HG02938 (cell line): Measurements from ENCODE around the gene SKA1.
A peak's percentile ranks its signal among the peaks of the same experiment; 100 is the strongest.

Source experiments
- ATAC-seq: cut with Tn5 transposase; IDR thresholded peaks from one replicate; pipeline ENCODE4 v1.9.1; 2021; ENCODE audit warnings: mild to moderate bottlenecking, moderate library complexity; ENCODE audit not compliant: unreplicated experiment

Gene SKA1, protein sequence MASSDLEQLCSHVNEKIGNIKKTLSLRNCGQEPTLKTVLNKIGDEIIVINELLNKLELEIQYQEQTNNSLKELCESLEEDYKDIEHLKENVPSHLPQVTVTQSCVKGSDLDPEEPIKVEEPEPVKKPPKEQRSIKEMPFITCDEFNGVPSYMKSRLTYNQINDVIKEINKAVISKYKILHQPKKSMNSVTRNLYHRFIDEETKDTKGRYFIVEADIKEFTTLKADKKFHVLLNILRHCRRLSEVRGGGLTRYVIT

DNA sequence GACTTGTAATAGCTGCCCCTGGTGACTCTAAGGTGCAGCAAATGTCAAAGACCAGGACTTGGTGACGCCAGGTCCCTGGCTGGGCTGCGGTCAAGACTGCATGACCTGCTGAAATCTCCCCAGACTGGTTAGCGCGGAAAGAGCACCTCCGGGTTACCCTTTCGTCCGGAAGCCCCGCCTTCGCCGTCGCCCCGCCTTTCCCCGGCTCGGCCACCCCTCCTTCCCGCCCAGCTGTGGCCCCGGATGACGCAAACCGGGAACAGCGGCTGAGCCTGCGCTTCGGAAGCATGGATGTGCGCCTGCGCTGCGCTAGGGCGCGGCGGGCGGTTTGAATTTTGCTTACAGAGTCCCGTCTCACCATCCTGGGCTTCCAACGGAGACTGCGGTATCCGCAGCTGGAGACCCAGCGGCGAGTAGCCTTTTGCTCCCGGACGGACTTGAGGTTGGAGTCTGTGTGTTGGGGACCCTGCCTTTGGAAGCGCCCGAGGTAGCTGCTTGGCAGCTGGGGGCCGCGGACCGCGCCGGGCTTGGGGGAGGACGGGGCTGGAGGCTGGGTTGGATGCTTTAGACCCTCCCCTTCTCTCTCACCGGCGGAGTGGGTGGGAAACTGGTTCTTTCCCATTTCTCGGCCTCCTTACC, at the start of gene SKA1:
Gene SKA1, plus strand, starts transcription at position 294 of the 639 bp plus-strand sequence. CDS start 785 bp downstream, outside the sequence.
- ATAC-seq, result peak; percentile 90

DNA sequence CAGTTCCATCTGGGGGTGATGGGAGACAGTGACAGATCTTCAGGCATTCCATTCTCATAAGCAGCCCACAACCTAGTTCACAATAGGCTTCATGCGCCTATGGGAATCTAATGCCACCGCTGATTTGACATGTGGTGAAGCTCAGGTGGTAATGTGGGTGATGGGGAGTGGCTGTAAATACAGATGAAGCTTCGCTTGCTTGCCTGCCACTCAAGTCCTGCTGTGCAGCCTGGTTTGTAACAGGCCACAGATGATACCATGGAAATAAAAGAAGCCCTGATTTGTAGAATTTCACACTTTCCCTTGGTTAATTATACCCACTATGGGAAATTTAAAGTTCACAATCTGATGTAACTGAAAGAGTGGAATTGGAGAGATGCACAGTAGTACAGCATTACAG, 46.9 kb upstream of the SKA1 start:
- no peak for ATAC-seq

DNA sequence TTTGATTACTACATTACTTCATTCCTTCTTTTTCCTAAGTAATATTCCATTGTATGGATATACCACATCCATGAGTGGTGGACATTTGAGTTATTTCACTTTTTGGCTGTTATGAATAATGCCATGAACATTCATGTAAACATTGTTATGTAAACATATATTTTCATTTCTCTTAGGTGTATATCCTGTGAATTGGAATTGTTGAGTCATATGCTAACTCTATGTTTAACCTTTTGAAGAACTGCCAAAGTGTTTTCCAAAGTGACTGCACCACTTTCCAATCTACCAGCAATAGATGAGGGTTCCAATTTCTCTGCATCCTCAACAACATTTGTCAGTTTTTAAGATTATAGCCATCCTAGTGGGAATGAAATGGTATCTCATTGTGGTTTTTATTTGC, 44.7 kb upstream of the SKA1 start:
- no peak for ATAC-seq

DNA sequence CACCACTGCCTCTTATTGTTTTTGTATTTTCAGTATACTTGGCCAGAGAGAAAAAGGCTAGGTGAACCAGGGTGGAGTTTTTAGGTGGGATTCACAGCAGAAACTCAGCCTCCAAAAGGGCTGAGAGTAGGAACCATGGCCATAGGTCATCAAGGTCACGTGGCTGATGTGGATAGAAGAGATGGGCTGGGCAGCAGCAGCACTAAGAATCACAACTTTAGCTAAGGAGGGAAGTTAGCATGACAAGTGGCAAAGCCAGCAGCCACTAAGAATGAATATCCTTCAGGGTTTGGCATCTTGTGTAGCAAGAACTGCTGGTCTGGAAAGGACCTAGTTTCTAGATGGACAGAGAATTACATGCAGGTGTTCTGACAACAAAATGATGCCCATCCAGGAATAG, 43.2 kb upstream of the SKA1 start:
- ATAC-seq, result no peak

DNA sequence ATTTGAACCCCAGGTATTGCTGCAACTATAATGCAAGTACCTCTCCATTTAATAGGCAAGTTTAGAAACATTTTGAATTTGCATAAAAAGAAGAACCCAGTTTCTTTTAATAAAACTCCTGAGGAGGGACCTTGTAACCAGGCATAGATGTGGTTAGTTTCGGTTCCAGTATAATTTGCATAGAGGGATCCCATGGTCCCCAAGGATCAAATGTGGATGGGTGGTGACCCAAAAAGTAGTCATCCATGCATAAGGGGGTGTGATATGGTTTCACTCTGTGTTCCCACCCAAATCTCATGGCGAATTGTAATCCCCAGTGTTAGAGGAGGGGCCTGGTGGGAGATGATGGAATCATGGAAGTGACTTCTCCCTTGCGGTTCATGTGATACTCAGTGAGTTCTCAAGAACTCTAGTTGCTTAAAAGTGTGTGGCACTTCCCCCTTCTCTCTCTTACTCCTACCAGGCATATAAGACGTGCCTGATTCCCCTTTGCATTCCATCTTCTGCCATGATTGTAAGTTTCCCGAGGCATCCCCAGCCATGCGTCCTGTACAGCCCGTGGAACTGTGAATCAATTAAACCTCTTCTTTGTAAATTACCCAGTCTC, 40.2 kb upstream of the SKA1 start:
- ATAC-seq, result peak; percentile 70

DNA sequence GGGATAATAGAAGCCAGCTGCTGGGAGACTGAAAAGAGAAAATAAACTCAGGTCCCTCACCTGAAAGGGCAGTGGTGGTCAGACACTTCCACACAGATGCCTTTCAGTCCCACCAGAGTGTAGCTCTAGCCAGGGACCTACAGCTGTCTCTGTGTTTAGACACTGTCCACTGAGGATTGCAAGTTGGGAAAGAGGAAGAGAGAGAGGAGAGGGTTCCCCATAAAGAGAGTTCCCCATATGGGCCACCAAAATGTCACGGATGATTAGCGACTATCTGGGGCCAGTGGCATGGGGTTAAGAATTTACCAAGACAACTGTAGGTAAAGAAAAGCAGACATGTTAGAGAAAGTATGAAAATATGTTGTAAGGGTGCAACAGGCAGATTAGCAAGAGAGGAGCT, 36.7 kb upstream of the SKA1 start:
- no peak for ATAC-seq

DNA sequence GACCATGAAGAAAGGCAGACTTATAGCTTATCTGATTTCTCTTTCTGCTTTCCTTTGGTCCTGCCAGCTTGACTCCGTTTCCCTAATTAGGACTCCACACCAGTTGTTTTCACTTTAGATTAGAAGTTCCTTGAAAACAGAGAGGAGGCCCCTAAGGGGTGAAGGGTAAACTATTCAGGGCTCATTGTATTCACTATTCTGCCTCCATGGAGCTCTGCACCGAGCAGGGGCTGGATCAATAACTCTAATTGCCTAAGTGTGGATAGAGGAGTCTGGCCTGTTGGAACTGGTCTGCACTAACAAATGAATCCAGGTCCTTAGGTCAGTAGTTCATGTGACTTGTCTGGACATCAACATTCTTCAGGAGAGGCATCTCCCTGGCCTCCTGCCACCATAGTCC, 36.1 kb upstream of the SKA1 start:
- ATAC-seq, result no peak

DNA sequence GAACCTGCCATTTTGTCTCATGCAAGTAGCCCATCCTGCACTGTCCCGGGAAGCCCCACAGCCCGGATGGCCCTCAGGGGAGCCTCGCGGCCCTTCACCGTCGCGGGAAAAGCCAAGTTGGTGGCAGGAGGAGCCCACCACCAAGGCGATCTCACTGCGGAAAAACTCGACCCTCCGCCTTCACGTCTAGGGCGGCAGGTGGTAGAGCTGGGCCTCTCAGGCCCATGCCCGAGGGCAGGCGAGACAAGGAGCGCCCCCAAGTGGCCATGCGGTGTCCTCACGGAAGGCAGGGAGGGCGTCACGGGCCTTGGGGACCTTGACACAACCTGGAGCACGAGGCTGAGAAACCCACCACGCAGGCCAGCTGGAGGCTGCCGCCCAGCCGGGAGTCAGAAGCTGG, 34.8 kb upstream of the SKA1 start:
- ATAC-seq, result no peak

DNA sequence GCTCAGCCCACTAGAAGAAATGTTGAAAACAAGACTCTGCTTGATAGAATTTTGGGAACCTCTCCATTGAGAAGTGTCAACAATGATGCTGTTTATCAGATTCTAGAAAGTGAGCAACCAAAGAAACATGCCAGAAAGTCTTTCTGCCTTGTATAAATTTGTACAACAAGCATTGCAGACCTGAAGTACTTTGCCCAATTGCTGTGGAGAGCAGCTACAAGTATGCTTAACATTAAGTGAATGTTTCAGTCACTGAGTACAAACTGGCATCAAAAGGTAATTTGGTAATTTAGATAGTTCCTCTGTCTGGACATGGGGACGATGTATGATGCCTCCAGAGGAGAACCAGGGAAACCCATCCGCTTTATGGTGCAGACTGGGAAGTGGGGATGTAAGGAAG, 33.4 kb upstream of the SKA1 start:
- no peak for ATAC-seq

DNA sequence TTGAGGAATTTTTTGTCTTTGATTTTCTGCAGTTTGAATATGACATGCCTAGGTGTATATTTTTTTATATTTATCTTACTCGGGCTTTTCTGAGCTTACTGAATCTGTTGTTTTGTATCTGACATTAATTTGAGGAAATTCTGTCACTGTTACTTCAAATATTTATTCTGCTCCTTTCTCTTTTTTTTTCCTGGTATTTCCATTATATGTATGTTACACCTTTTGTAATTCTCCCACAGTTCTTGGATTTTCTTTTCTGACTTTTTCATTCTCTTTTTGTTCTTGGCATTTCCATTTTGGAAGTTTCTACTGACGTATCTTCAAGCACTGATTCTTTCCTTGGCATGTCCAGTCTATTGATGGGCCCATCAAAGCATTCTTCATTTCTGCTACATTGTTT, 24.1 kb upstream of the SKA1 start:
- no peak for ATAC-seq

DNA sequence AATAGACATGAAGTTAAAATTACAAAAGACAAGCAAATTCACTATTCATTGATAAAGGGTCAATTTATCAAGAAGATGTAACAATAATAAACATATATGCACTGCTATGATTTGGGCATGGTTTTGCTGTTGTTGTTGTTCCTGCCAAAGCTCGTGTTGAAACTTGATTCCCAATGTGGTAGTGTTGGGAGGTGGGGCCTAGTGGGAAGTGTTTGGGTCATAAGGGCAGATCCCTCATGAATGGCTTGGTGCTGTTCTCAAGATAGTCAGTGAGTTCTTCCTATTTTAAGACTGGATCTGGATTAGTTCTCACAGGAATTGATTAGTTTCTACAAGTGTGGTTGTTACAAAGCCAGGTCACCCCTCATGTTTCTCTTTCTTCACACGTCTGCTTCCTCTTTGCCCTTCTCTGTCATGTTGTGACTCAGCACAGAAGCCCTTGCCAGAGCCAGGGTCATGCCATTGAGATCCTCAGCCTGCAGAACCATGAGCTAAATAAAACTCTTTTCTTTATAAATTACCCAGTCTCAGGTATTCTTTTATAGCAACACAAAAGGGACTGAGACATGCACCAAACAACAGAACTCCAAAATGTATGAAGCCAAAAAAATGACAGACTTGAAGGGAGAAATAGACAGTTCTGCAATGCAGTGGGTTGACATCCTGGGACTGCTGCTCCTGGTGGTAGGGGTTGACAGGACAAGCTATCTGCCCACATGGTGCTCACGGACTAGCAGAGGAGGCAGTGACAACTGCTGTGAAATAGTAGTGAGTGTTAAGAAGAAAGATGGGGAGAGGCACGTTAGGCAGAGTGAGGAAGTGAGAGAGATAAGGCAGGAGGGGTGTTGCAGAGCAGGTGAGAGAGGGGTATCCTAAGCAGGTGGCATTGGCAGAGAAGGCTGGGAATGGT, 18.6 kb upstream of the SKA1 start:
- peak; percentile 78 for ATAC-seq

DNA sequence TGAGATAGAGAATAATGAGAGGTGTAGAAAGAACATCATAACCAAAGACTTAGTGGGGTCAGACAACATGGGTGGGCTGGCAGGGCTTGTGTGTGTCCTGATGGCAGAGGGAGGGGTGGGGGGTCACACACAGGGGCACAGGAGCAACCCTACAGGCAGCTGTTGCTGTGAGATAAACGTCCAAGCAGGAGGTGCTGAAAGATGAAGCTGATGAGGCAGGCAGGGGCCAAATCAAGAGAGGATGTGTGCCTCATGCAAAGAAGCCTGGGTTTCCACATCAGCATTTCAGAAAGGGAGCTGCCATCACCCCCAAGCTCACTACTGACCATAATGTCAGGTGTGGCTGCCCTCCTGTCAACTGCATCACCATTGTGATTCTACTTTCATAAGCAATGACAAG, 16.0 kb upstream of the SKA1 start:
- ATAC-seq, result no peak

DNA sequence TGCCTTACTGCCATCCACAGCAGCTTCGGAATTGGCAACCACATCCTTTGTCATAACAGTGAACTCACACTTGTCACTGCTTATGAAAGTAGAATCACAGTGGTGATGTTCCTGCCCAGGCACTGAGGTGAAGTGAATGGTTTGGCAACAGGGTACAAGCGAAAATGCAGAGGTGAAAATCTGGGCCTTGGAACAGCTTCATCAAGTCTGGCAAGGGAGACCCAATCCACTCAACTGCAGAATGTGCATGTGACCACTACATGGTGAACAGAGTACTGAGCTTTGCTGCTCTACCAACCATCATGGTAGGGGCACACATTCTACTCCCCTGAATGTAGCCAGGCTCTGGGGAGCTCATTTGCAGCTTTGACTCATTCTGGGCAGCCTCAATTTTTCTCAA, 15.0 kb upstream of the SKA1 start:
- ATAC-seq, result no peak

DNA sequence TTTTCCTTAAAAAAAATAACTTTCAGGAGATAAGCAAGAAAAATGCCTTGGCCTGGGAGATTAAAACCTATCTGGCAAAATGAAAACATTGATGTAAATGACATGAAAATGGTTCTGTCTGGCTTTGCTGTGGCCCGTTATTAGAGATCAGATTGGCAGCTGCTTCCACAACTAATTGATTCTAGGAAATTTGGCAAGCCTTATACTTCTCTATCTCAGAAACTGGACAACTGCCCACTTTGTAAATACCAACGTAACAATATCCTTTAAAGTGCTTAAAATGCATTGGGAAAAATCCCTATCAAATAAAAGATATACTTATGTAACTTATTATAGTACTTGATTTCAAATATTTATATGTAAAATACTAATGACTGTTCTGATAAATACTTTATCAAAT, 14.2 kb upstream of the SKA1 start:
- ATAC-seq, result no peak

DNA sequence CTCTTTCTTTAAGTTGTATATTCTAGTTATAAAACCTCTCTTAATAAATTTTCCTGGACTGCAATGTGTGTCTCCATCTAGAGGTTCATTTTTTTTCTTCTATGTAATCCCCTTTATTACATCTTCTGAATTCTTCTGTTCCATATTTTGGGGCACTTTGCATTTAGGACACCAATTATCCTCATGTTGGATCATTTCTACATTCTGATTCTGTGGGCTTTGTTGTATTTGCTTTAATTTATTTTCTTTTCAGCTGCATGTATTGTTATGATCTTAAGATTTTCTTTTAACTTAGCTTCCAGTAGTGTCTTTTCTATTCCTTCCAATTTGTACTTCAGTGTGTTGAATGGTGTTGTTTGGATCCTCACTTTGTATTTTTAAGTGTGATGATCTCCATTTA, 5.2 kb upstream of the SKA1 start:
- no peak for ATAC-seq

DNA sequence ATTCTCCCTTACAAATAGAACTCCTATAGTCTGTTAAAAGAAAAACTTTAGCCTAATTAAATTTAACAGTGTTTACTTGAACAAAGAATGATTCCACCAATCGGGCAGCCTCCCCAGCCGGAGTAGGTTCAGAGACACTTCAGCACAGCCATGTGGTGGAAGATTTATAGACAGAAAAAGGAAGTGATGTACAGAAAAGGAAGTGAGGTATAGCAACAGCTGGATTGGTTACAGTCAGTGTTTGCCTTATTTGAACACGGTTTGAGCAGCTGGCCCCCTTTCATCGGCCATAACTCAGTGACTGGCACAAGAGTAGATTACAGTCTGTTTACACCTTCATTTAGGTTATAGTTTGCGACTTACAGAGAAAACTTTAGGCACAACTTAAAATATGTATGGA, 2.1 kb upstream of the SKA1 start:
- ATAC-seq, result no peak

DNA sequence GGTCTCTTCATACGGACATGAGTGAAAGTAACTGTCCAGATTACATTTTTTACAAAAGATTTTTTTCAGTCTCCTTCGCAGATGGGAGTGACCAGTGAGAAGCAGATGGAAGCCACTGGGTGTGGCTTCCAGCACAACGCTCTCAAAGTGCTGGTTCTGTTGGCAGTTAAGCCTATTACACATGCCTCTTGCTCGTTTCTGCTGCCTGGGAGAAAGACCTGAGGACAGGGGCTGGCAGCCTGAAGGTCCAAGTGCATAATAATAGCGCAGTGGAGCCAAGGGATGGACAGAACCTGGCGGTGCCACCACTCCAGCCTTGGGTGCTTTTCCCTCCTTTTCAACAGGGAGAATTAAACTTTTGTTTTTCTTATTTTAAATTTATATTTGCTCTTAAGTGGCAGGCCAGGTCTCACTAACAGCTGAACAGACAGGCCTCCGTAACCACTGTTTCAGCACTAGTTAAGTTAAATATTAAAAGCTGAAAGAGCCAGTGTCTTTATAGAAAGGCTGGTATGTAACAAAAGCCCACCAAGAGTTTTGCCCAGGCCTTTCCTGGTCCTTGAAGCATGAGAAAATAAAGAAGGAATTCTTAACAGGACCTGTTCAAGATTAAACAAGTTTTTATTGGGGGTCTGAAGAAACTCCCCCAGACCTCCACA, 1.2 kb upstream of the SKA1 start:
- ATAC-seq, result no peak

DNA sequence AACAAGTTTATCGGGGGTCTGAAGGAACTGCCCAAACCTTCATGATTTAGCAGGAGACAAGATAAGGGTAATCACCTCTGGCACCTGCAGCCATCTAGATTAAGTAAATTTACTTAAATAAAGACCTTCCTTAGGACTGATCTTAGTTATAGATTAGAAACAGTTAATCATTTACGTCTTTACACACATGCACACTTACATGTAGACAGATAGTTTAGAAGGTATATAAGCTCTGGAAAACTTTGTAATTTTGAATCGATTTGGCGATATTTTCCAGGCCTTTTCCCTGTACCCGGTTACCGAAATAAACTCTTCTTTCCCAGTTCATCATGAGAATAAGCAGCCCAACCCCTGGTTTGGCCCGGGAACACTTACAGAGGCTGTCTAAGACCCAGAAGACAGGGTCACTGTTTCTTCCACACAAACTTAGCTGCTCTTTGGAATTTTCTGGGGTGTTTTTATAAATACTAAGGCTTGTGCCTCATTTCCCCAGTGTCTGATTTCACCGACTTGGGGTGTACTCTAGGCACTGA, 560 bp upstream of the SKA1 start:
- ATAC-seq, result no peak

DNA sequence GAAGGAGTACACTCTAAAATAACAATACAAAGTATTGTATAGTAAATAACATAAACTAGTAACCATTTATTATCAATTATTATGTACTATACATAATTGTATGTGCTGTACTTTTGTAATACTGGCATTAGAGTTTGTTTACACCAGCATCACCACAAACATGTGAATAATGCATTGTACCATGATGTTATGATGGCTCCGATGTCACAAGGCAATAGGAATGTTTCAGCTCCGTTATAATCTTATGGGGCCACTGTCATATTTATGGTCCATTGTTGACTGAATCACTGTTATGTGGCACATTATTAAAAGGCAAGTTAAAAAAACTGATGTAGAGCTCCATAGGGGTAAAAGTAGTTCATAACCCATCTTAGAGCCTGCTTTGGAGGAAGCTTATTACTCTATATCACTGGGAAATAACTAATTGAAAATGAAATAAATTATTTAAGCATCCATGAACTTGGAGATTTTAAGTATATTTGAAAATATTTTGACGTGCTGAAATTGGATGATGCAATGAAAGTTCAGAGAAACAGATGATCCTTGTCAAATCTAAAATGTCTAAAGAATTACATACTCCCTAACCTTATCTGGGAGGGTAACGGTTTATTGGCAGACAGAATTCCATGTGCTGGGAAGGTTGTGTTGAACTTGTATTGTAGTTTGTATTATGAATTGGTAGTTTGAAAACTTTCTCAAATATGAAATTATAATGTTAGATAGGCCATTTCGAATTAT, 2.4 kb downstream of the SKA1 start:
- ATAC-seq, result no peak

DNA sequence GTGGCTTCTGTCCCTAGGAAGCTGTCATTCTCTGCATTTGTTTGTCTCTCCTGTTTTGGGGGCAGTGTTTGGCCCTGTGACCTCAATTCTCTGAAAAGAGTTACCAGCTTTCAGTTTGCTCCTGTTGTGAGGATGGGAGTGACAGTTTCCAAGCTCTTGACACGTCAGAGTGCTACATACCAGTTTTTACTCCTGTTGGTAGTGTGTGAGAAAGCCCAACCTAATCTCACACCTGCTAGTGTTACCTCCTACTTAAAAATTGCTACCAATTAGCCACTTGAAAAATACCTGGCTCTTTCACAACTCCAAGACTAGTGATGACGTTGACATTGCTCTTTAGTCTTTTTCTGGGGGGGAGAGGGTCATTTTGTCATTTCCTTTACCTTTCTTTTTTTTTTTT, 14.1 kb downstream of the SKA1 start:
- ATAC-seq, result no peak
